ENCODE measurements around the gene NECAP2. TPM values are rescaled to one million over a fixed set of nuclear protein-coding genes. Genes with fewer than 3 reads are reported as not detected.
"Not testable (repeated sequence)": the region's sequence is repeated elsewhere in the genome, so short reads cannot be mapped to it uniquely, and the experiment has no call there.

The NECAP2 gene
- total RNA-seq, 1 donor from 2014 or later: 14.9 TPM

GRCh38 chr1:16484931-16485330, 44.4 kb downstream of the NECAP2 start:
- Histone ChIP-seq H3K36me3 (peaks cover 83% of the 10 kb centered on the region), H3K4me3 (no peak overlapping the region), H3K27ac (replicated peaks) (no peak overlapping the region), H3K9me3 (replicated peaks) (no peaks in the 10 kb centered on the region), H3K4me1 (no peaks in the 10 kb centered on the region), H3K27me3 (ENCODE audit: low read depth) (no peaks in the 10 kb centered on the region)
- DNase-seq: no peak
- TF ChIP-seq CTCF (IDR thresholded peaks at IDR 0.05; ENCODE audit: borderline replicate concordance): no peak
- intact Hi-C loops (cut with micrococcal nuclease): no loop called here

- H3K4me1 ChIP-seq; H3K4me3 ChIP-seq; DNase-seq; H3K27ac ChIP-seq (replicated peaks); H3K9me3 ChIP-seq (replicated peaks); intact Hi-C loops (cut with micrococcal nuclease); H3K27me3 ChIP-seq (ENCODE audit: low read depth): not testable (repeated sequence)
- H3K36me3 ChIP-seq: peaks cover 70% of the 10 kb centered on the region
Observed at GRCh38 chr1:16486316-16486715, 45.8 kb downstream of the NECAP2 start.

GRCh38 chr1:16487011-16487410, 46.5 kb downstream of the NECAP2 start:
- H3K9me3 ChIP-seq (replicated peaks); intact Hi-C loops (cut with micrococcal nuclease); H3K27me3 ChIP-seq (ENCODE audit: low read depth); H3K27ac ChIP-seq (replicated peaks); DNase-seq; H3K4me1 ChIP-seq; H3K4me3 ChIP-seq: not testable (repeated sequence)
- H3K36me3 ChIP-seq: peaks cover 63% of the 10 kb centered on the region

GRCh38 chr1:16489195-16489880, 48.8 kb downstream of the NECAP2 start:
- H3K4me1 ChIP-seq; H3K9me3 ChIP-seq (replicated peaks); H3K27me3 ChIP-seq (ENCODE audit: low read depth); DNase-seq; H3K4me3 ChIP-seq; intact Hi-C loops (cut with micrococcal nuclease); H3K27ac ChIP-seq (replicated peaks): not testable (repeated sequence)
- peaks cover 40% of the 10 kb centered on the region for H3K36me3 ChIP-seq

GRCh38 chr1:16491056-16491675, 50.6 kb downstream of the NECAP2 start:
- TF ChIP-seq CTCF (IDR thresholded peaks at IDR 0.05; ENCODE audit: borderline replicate concordance): no peak
- H3K27ac ChIP-seq (replicated peaks): no peak overlapping the region
- H3K4me1 ChIP-seq: no peaks in the 10 kb centered on the region
- no peak overlapping the region for H3K4me3 ChIP-seq
- no peak for DNase-seq
- no peaks in the 10 kb centered on the region for H3K27me3 ChIP-seq (ENCODE audit: low read depth)
- intact Hi-C loops (cut with micrococcal nuclease): no loop called here
- H3K9me3 ChIP-seq (replicated peaks): no peaks in the 10 kb centered on the region
- peaks cover 23% of the 10 kb centered on the region for H3K36me3 ChIP-seq

GRCh38 chr1:16492937-16493336, 52.4 kb downstream of the NECAP2 start:
- H3K4me1 ChIP-seq; H3K4me3 ChIP-seq; intact Hi-C loops (cut with micrococcal nuclease): not testable (repeated sequence)

GRCh38 chr1:16493731-16494130, 53.2 kb downstream of the NECAP2 start:
- H3K27ac ChIP-seq (replicated peaks); DNase-seq; intact Hi-C loops (cut with micrococcal nuclease); H3K9me3 ChIP-seq (replicated peaks); H3K27me3 ChIP-seq (ENCODE audit: low read depth); H3K4me1 ChIP-seq; H3K4me3 ChIP-seq: not testable (repeated sequence)
- peaks cover 13% of the 10 kb centered on the region for H3K36me3 ChIP-seq

More at GRCh38 chr1:16492937-16493336, 52.4 kb downstream of the NECAP2 start:
- not testable (repeated sequence) for H3K9me3 ChIP-seq (replicated peaks); H3K27me3 ChIP-seq (ENCODE audit: low read depth); H3K27ac ChIP-seq (replicated peaks); DNase-seq
- H3K36me3 ChIP-seq: peaks cover 16% of the 10 kb centered on the region

- H3K27me3 ChIP-seq (ENCODE audit: low read depth); H3K27ac ChIP-seq (replicated peaks); intact Hi-C loops (cut with micrococcal nuclease); H3K36me3 ChIP-seq; H3K4me3 ChIP-seq; H3K9me3 ChIP-seq (replicated peaks); DNase-seq: not testable (repeated sequence)
- H3K4me1 ChIP-seq: peaks cover 25% of the 10 kb centered on the region
Observed at GRCh38 chr1:16497474-16497904, 57.0 kb downstream of the NECAP2 start.

- H3K27me3 ChIP-seq (ENCODE audit: low read depth); H3K36me3 ChIP-seq; intact Hi-C loops (cut with micrococcal nuclease); H3K9me3 ChIP-seq (replicated peaks); DNase-seq: not testable (repeated sequence)
- H3K4me1 ChIP-seq: peaks cover 25% of the 10 kb centered on the region
- H3K27ac ChIP-seq (replicated peaks): peak overlapping the region; percentile 92
- peak overlapping the region; percentile 76 for H3K4me3 ChIP-seq
Observed at GRCh38 chr1:16498047-16498446, 57.5 kb downstream of the NECAP2 start.

Measured in left ventricle myocardium inferior (tissue), 1 donor.